ENCODE results near the gene FAM81A.

DNA sequence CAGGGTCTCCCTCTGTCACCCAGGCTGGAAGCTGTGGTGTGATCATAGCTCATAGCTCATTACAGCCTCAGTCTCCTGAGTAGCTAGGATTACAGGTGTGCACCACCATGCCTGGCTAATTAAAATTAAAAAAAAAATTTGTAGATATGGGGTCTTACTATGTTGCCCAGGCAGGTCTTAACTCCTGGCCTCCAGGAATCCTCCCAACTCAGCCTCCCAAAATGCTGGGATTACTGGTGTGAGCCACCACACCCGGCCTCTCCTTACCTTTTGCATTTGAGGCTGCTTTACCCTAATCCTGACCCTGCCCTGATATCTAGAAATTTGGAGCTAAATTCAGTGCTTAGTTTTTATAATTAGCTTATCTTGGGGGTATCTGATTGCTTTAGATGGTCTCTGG lies 90.4 kb downstream of the FAM81A start:
- TF ChIP-seq KDM1A (IDR thresholded peaks at IDR 0.05; ENCODE audit: low read depth) (no peak), HDAC2 (IDR thresholded peaks at IDR 0.05) (no peak), BHLHE40 (IDR thresholded peaks at IDR 0.05; ENCODE audit: low read depth, low read length) (no peak), ESRRA (IDR thresholded peaks at IDR 0.05; ENCODE audit: borderline replicate concordance, low read length) (no peak), POLR2A (IDR thresholded peaks at IDR 0.05; ENCODE audit: low read length) (no peak), EP300 (IDR thresholded peaks at IDR 0.05) (no peak), SMC3 (IDR thresholded peaks at IDR 0.05) (no peak)
- TF ChIP-seq, protein P1, sequence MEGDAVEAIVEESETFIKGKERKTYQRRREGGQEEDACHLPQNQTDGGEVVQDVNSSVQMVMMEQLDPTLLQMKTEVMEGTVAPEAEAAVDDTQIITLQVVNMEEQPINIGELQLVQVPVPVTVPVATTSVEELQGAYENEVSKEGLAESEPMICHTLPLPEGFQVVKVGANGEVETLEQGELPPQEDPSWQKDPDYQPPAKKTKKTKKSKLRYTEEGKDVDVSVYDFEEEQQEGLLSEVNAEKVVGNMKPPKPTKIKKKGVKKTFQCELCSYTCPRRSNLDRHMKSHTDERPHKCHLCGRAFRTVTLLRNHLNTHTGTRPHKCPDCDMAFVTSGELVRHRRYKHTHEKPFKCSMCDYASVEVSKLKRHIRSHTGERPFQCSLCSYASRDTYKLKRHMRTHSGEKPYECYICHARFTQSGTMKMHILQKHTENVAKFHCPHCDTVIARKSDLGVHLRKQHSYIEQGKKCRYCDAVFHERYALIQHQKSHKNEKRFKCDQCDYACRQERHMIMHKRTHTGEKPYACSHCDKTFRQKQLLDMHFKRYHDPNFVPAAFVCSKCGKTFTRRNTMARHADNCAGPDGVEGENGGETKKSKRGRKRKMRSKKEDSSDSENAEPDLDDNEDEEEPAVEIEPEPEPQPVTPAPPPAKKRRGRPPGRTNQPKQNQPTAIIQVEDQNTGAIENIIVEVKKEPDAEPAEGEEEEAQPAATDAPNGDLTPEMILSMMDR (IDR thresholded peaks at IDR 0.05), result no peak
- TF ChIP-seq, protein P2, sequence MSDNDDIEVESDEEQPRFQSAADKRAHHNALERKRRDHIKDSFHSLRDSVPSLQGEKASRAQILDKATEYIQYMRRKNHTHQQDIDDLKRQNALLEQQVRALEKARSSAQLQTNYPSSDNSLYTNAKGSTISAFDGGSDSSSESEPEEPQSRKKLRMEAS (IDR thresholded peaks at IDR 0.05), result no peak
- TF ChIP-seq, protein P3, sequence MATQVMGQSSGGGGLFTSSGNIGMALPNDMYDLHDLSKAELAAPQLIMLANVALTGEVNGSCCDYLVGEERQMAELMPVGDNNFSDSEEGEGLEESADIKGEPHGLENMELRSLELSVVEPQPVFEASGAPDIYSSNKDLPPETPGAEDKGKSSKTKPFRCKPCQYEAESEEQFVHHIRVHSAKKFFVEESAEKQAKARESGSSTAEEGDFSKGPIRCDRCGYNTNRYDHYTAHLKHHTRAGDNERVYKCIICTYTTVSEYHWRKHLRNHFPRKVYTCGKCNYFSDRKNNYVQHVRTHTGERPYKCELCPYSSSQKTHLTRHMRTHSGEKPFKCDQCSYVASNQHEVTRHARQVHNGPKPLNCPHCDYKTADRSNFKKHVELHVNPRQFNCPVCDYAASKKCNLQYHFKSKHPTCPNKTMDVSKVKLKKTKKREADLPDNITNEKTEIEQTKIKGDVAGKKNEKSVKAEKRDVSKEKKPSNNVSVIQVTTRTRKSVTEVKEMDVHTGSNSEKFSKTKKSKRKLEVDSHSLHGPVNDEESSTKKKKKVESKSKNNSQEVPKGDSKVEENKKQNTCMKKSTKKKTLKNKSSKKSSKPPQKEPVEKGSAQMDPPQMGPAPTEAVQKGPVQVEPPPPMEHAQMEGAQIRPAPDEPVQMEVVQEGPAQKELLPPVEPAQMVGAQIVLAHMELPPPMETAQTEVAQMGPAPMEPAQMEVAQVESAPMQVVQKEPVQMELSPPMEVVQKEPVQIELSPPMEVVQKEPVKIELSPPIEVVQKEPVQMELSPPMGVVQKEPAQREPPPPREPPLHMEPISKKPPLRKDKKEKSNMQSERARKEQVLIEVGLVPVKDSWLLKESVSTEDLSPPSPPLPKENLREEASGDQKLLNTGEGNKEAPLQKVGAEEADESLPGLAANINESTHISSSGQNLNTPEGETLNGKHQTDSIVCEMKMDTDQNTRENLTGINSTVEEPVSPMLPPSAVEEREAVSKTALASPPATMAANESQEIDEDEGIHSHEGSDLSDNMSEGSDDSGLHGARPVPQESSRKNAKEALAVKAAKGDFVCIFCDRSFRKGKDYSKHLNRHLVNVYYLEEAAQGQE (IDR thresholded peaks at IDR 0.05), result no peak
